ENCODE data around the gene CNNM3. TPM values are rescaled to one million over a fixed set of nuclear protein-coding genes. Genes with fewer than 3 reads are reported as not detected.
"Not testable (repeated sequence)": the region's sequence is repeated elsewhere in the genome, so short reads cannot be mapped to it uniquely, and the experiment has no call there.

The CNNM3 gene
- total RNA-seq, 1 donor, result 34.5 TPM

DNA sequence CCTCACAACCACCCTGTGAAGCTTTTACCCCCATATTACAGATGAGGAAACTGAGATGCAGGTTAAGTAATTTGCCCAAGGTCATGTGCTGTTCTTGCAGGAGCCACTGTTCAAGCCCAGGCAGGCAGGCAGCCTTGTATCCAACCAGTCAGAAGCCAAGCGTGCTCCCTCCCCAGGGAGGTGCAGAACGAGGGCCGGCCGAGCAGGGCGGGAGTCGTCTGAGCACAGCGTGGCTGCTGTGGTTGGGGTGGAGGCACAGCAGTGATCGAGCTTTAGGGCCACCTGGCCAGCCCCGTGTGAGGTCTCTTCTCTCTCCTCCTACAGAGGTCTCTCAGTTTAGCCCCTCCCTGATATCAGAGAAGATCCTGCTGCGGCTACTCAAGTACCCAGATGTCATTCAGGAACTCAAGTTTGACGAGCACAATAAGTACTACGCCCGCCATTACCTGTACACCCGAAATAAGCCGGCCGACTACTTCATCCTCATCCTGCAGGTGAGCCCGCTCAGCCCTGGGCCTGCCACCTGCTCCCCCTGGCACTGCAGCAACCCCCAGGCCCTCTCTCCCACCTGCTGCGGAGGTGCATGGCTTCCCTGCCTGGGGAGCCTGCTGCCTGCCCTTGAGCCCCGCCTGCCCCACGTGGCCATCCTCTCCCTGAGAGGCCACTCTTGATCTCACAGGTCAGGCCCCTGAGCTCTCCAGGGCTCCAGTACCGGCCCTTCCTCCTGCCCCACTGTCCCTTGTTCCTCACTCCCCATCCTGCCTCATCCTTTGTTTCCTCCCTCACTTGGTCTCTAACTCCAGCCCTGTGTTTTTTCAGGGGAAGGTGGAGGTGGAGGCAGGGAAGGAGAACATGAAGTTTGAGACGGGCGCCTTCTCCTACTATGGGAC is 17.1 kb upstream of the CNNM3 start:
- DNase-seq (ENCODE audit: low read depth in 2 of 3, low spot score in 2 of 3), result no peak

DNA sequence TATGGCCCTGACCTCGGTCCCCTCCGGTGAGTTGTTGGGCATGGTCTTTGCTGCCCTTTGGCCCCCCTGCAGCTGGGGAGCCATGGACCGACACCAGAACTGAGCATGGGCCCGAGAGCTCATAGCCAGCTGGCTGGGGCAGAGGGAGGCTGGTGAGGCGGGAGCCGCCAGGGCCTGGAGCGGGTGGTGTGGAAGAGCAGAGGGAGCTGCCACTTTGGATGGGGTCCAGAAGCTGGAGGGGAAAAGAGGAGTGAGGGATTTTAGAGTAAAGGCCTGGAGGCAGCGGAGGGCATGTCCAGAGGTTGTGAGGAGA is 16.5 kb upstream of the CNNM3 start:
- DNase-seq (ENCODE audit: low read depth in 2 of 3, low spot score in 2 of 3), result no peak

DNA sequence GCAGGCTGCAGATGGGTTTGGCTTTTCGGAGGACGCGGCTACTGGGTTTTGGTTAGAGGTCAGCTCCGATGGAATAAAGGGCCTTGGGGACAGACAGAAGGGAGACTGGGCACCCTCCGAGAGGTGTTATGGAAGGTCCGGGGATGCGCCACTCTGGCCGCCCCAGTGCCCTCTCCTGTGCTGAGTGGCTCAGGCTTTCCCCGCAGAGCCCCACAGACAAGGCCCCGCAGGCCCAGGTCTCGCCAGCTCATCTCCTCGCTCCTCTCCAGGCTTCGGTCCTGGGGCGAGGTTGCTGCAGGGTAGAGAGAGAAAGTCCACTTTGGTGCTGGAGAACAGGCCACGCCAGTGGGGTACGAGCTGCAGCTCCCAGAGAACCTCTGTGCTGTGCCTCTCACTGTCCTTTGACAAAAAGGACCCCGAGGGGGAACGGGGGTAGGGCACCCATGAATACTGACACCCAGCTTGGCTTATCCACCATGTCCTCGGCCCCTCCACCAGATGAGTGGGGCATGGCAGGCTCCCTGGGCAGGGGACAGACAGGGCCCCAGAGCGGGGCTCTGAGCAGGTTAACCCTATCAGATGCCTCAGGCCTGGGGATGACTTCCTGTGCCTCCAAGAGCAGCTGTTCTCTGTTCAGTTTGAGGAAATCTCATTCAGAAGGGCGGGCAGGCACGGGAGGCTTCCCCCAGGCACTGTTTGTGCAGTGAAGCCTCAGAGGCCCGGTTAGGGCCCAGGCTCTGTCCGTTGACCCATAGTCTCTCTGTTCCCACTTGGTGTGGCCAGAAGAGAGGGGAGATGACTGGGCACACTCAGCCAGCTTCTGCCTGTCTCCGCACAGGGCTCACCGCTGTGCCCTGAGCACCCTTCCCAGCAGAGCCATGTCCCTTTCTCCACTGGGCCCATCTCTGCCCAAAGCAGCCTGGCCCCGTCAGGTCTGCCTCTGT is 15.7 kb upstream of the CNNM3 start:
- DNase-seq (ENCODE audit: low read depth in 2 of 3, low spot score in 2 of 3), result peak in 2 of 3 donors; percentile 41 to 53

DNA sequence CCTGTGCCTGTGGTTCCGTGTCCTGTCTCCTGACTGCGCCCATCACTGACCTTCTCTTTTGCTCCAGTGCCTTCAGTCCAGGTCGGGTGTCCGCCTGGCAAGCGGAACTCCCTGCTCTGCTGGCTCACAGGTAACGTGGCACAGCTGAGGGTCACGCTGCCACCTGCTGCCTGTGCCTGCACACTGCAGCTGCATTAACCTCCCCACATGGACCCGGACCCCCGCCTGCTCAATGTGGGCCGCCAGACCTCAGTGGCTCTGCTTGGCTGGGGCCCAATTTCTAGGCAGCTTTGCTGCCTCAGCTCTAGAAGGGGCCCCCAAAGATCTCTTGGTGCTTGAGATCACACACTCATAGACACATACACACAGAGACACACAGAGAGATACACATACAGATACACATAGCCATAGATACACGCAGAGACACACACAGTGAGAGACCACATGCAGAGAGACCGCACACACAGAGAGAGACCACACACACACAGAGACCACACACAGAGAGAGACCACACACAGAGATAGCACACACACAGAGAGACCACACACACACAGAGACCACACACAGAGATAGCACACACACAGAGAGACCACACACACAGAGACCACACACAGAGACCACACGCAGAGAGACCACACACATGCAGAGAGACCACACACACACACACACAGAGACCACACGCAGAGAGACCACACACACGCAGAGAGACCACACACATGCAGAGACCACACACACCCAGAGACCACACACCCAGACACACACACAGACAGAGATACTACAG is 14.9 kb upstream of the CNNM3 start:
- DNase-seq (ENCODE audit: low read depth in 2 of 3, low spot score in 2 of 3), result peak in 2 of 3 donors; percentile 73 to 77

DNA sequence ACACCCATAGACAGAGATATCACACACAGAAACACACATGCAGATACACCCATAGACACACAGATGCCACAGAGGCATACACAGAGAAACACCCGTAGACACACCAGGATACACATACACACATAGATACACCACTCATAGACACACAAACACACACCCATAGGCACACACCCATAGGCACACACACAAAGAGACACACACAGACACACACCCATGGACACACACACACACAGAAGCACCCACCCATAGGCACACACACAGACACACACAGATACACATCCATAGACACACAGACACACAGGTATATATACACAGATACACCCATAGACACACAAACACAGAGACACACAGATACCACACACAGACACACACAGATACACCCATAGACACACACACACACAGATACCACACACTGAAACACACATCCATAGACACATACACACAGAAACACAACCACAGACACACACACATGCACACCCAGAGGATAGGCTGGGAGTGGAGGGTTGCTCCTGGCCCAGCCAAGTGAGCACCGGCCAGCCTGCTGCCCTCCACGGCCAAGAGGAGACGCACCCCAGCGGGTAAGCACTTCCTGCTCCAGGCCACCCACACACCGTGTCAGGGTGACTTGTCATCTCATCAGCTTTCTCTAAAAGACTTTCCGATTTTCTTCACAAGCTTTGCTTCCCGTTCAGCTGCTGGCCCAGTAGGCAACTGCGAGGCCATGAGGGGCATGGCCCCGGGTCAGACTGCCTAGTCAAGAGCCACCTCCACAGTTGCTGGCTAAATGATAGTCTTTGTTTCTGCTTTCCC is 14.1 kb upstream of the CNNM3 start:
- DNase-seq (ENCODE audit: low read depth in 2 of 3, low spot score in 2 of 3), result no peak

DNA sequence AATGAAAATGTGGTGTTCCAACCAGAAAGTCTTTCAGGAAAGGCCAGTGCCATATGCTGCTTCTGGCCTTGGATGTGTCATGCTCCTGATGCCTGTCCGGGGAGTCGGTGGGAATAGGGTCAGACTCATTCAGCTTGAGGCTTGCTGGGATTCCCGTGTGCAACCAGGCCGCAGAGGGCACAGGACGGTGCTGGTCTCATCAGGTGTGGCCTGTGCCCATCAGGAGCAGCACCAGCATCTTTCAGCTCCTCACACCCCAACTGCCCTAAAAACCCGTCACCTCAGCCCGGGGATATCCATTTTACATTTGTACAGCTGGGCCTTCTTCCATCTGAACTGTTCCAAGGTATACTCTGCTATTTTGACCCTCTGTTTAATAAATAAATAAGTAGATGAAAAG is 13.3 kb upstream of the CNNM3 start:
- DNase-seq (ENCODE audit: low read depth in 2 of 3, low spot score in 2 of 3), result no peak

DNA sequence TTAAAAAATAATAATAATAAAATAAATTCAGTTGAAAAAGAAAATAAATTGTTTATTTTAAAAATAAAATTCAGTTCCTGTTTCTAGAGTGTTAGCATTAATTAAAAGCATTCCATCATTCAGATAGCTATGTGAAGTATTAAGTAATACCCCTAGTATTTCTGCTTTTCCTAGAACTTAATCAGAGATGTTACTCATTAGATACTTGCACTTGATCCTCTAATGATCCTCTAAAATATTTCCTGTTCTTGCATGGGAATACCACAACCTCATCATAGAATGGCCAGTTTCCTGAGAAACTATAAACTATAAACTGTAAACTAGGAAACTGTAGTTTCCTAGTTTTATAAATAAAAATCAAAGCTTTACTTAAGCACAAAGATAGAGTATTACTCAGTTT is 11.1 kb upstream of the CNNM3 start:
- no peak for DNase-seq (ENCODE audit: low read depth in 2 of 3, low spot score in 2 of 3)

DNA sequence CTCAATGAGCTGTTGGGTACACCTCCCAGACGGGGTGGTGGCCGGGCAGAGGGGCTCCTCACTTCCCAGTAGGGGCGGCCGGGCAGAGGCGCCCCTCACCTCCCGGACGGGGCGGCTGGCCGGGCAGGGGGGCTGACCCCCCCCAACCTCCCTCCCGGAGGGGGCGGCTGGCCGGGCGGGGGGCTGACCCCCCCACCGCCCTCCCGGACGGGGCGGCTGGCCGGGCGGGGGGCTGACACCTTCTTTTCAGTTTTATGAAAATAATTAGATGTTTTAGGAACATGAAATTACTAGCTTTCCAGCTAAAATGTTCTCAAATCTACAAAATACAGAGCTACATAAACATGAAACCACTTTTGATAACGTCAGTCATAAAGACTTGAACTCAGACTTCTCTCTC is 10.1 kb upstream of the CNNM3 start:
- not testable (repeated sequence) for DNase-seq (ENCODE audit: low read depth in 2 of 3, low spot score in 2 of 3)

DNA sequence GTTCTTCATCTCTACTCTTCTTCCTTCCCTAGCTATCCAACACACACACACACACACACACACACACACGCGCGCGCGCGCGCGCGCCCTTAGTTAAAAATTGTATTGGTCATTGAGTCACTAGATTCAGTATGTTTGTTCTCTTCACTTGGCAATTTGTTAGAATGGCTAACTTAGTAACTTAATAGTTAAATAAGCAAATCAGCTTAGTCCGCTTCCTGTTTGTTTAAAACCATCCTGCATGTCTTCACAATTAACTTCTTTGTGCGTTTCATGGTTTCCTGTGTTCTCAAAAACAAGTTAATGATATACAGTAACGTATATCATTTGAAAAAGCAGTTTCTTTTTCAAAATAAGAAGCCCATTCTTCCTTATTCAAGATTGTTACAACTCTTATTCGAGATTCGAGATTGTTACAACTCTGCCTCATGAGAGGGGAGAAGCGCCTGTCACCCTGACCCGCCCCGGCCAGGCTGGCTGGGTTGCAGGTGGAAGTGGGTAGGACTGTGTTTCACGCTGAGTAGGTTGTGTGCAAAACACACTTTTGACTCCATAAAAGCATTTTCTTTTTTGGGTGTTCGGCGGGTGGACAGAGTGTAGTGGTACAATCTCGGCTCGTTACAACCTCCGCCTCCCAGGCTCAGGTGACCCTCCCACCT is 9.5 kb upstream of the CNNM3 start:
- no peak for DNase-seq (ENCODE audit: low read depth in 2 of 3, low spot score in 2 of 3)

DNA sequence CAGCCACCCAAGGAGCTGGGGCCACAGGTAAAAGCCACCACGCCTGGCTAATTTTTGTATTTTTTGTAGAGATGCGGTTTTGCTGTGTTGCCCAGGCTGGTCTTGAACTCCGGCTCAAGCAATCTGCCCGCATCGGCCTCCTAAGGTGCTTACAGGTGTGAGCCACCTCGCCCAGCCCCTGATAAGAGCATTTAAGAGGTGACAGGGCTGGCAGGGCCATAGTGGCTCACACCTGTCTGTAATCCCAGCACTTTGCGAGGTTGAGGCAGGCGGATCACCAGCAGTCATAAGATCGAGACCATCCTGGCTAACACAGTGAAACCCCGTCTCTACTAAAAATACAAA is 9.0 kb upstream of the CNNM3 start:
- DNase-seq (ENCODE audit: low read depth in 2 of 3, low spot score in 2 of 3), result no peak

DNA sequence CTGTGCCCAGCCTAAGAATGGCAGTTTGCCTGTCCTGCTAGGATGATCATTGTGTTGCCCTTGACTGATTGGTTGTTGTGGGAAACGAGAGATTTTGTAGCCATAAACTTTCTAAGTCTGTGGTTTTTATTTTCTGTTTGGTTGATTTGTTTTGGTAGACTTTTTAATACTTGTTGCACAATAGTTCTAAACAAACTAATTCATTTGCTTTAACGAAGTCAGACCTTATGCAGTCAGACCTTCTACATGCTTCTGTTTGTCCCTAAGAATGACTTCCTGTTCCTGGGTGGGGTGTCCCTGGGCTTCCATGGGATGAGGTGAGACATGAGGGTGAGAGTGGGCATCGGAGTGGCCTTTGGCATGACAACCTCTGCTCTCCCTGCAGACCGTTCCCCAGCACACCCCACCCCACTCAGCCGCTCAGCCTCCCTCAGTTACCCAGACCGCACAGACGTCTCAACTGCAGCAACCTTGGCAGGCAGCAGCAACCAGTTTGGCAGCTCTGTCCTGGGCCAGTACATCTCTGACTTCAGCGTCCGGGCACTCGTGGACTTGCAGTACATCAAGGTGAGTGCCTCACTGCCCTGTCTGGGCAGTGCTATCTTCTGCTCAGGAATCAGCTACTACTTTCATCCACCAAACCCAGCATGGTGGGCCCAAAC is 7.8 kb upstream of the CNNM3 start:
- DNase-seq (ENCODE audit: low read depth in 2 of 3, low spot score in 2 of 3), result no peak

DNA sequence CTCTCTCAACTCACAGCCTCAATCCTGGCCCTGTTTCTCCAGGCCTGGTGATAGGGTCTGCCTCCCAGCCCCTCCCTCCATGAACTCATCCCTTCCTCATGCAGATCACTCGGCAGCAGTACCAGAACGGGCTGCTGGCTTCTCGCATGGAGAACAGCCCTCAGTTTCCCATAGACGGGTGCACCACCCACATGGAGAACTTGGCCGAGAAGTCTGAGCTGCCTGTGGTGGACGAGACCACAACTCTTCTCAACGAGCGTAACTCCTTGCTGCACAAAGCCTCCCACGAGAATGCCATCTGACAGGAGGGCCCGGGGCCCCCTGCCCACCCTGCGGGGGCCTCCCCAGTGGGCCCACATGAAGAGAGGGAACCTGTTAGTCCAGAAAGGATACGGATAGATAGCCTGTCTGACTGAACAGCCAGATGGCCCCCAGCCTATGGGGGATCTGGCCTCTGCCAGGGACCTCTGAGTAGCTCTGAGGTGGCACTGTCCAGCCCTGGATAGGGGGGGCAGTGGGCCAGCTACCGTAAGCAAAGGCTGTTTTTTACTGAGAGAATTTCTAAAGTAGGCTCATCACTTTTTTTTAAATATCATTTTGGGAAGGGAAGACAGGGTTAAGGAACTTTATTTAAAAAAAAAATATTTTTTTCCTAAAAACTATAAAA is 6.7 kb upstream of the CNNM3 start:
- no peak for DNase-seq (ENCODE audit: low read depth in 2 of 3, low spot score in 2 of 3)

DNA sequence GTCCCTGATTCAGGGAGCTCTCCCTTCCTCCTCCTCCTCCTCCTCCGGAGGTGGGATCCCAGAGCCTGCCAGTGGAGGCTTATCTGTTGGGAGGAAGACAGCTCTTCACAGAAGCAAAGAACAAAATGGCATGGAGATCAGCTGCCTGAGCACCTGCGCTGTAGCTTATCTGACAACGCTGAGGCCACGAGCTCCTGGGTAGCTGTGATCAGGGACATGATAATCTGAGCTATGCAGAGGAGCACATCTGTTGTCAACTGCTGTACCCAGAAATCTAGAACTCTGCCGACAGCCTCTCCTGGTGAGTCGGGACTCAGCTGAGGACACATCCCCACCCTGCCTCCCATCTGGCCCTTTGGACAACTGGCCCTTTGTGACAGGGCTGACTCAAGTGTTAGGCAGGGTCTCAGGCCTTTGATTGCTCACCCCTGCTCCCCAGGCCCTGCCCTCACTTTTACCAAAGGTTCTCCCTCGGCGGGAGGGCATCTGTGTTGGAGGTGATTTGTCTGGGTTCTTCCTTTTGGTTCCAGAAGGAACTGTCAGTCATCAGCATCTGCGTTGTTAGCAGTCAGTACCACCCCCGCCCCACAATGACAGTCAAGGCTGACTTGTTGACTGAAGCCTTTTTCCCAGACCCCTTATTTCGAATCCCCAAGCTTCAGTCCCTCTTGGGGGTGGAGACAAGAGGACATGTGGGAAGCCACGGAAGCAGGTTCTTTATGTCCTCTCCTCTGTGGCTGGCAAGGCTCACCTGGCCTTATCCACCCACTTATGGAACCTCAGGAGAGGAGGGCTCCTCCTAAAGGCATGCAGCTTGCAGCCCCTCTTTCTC is 5.9 kb upstream of the CNNM3 start:
- no peak for DNase-seq (ENCODE audit: low read depth in 2 of 3, low spot score in 2 of 3)

DNA sequence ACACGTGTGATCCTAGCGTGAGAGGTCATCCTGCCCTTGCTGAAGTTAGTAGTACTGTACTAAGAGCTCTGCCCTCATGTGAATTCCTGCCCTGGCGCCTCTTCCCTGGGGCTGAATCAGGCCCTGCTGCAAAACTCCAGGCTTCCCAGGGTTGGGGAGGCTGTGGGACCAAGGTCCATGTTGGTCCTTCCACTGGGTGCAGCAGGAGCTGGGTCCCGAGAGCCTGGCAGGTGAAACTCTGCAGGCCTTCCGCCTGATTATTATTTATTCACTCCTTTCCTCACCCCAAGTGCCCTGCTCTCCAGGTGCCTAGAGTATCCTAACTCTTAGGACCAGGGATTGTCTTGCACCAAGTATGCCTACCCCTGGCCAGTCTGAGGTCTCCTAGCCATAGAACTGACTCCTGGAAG is 5.3 kb upstream of the CNNM3 start:
- no peak for DNase-seq (ENCODE audit: low read depth in 2 of 3, low spot score in 2 of 3)

DNA sequence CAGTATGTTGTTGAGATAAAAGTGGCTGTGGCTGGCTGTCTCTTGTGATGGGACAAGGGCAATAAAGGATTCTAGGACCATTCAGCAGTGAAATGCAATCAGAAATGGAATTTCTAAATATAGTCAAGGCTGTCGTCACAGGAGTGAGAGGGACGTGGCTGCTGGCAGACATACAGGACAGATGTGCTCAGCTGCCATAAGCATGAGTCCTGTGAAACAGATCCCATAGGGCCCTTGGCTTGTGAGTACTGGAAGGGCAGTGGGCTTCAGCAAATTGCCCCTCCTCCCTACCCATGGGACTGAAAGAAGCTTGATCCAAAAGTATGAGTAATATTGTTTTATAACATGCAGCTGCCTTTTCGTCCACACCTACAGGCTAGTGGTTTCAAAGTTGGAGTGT is 4.2 kb upstream of the CNNM3 start:
- DNase-seq (ENCODE audit: low read depth in 2 of 3, low spot score in 2 of 3), result no peak

DNA sequence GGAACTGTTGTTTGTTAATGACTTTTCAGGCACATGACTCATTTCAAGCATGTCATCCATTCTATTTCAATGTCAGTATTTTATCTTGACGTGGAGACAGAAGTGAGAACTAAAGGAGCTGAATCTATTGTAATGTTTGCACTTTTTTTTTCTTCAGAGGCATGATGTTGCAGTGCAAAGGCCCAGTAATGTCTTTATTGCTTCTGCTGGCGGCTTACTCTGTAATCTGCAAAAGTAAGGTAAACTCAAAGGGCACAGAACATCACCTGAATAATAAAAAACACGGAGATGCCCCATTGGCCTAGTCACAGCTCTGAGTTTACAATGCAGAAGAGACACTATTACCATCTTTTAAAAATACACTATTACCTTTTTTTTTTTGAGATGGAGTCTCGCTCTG is 2.4 kb upstream of the CNNM3 start:
- no peak for DNase-seq (ENCODE audit: low read depth in 2 of 3, low spot score in 2 of 3)

DNA sequence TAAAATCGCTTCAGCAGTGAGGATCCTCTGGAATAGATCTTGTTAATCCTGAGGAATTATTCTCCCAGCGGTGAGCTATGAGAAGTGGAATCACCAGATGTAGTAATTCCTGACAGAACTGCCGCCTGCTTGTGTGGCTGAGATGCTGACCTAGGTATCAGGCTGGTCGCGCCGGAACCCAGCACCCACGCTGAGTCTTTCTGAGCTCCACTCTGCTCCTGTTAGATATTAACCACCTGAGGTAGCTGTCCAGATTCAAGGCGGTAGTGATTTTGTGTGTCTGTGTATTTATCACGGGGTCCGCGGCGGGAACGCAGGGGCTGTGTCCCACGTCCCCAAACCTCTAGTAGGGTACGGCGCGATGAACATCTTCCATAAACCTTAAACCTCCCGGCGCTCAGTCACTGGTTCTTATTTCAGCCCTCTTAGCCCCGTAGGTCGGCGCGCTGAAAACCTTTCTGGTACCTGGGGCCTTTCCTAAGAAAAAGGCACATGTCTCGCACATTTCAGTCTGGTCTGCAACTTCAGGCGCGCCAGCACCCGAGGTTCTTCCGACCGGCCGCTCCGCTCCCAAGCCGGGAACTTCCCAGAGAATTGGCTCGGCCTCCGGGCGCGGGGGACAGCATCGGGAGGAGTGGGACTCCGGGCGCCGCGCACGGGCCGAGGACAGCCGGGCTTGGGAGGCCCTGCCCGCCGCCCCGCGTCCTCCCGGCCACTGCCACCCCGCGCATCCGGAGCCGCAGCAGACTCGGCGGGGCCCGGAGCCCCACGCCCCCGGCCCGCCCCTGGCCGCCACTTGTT is 542 bp upstream of the CNNM3 start:
- DNase-seq (ENCODE audit: low read depth in 2 of 3, low spot score in 2 of 3), result peak in 1 of 3 donors; percentile 27

All from hematopoietic multipotent progenitor cell (in vitro differentiated cells).